ENCODE data around the gene HPX.
"Not testable (repeated sequence)": the region's sequence is repeated elsewhere in the genome, so short reads cannot be mapped to it uniquely, and the experiment has no call there.

HPX gene

GRCh38 chr11:6400431-6401345 is 40.1 kb downstream of the HPX start:
- Histone ChIP-seq H3K4me1 (ENCODE audit: insufficient read depth, low read length) (peaks cover 8% of the 10 kb centered on the region; the same call in 1 of the 2 replicates), H3K27ac (ENCODE audit: low read length) (no peak overlapping the region), H3K27me3 (ENCODE audit: insufficient read depth, low read length) (no peaks in the 10 kb centered on the region), H3K36me3 (ENCODE audit: insufficient read depth, low read depth, low read length) (0 out of 2 replicates have a peak, but pooled peaks cover 5% of the 10 kb centered on the region), H3K4me3 (ENCODE audit: low read length) (no peak overlapping the region), H3K9me3 (ENCODE audit: insufficient read depth, low read depth, low read length) (no peaks in the 10 kb centered on the region), H3K9ac (ENCODE audit: low read depth, low read length) (no peak overlapping the region)

- Histone ChIP-seq H3K36me3 (ENCODE audit: insufficient read depth, low read depth, low read length) (0 out of 2 replicates have a peak, but pooled peaks cover 5% of the 10 kb centered on the region), H3K27ac (ENCODE audit: low read length) (no peak overlapping the region), H3K4me1 (ENCODE audit: insufficient read depth, low read length) (no peaks in the 10 kb centered on the region), H3K4me3 (ENCODE audit: low read length) (no peak overlapping the region), H3K9me3 (ENCODE audit: insufficient read depth, low read depth, low read length) (no peaks in the 10 kb centered on the region), H3K27me3 (ENCODE audit: insufficient read depth, low read length) (no peaks in the 10 kb centered on the region), H3K9ac (ENCODE audit: low read depth, low read length) (no peak overlapping the region)
These were observed 43.2 kb downstream of the HPX start for GRCh38 chr11:6397636-6398035.

DNA sequence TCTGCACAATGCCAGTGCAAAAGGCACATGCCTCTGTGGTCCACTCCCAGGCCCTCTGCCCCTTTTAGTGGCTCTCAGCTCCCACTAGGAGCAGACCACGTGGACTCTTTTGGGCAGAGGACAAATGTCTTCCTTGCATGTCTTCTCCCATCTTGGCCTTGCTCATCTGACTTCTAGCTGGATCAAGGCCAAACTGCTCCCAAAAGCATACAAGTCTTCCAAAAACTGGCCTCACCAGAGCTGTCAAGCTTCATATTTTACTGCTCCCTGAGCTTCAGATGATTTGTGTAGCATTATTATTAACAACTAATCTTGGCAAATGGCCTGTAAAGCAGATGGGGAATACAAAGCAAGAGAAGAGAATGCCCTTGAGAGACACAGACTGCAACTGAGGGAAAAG is 43.6 kb downstream of the HPX start:
- Histone ChIP-seq H3K9me3 (ENCODE audit: insufficient read depth, low read depth, low read length) (no peaks in the 10 kb centered on the region), H3K27me3 (ENCODE audit: insufficient read depth, low read length) (no peaks in the 10 kb centered on the region), H3K4me1 (ENCODE audit: insufficient read depth, low read length) (no peaks in the 10 kb centered on the region), H3K9ac (ENCODE audit: low read depth, low read length) (no peak overlapping the region), H3K4me3 (ENCODE audit: low read length) (no peak overlapping the region), H3K36me3 (ENCODE audit: insufficient read depth, low read depth, low read length) (0 out of 2 replicates have a peak, but pooled peaks cover 5% of the 10 kb centered on the region), H3K27ac (ENCODE audit: low read length) (no peak overlapping the region)

- peaks cover 7% of the 10 kb centered on the region for H3K27me3 ChIP-seq (ENCODE audit: insufficient read depth, low read length)
- H3K36me3 ChIP-seq (ENCODE audit: insufficient read depth, low read depth, low read length): no peaks in the 10 kb centered on the region
- H3K9me3 ChIP-seq (ENCODE audit: insufficient read depth, low read depth, low read length): no peaks in the 10 kb centered on the region
- H3K4me3 ChIP-seq (ENCODE audit: low read length): no peak overlapping the region
- no peak overlapping the region for H3K9ac ChIP-seq (ENCODE audit: low read depth, low read length)
- no peak overlapping the region for H3K27ac ChIP-seq (ENCODE audit: low read length)
- H3K4me1 ChIP-seq (ENCODE audit: insufficient read depth, low read length): no peaks in the 10 kb centered on the region
These were observed 45.2 kb downstream of the HPX start for GRCh38 chr11:6395470-6396060.

DNA sequence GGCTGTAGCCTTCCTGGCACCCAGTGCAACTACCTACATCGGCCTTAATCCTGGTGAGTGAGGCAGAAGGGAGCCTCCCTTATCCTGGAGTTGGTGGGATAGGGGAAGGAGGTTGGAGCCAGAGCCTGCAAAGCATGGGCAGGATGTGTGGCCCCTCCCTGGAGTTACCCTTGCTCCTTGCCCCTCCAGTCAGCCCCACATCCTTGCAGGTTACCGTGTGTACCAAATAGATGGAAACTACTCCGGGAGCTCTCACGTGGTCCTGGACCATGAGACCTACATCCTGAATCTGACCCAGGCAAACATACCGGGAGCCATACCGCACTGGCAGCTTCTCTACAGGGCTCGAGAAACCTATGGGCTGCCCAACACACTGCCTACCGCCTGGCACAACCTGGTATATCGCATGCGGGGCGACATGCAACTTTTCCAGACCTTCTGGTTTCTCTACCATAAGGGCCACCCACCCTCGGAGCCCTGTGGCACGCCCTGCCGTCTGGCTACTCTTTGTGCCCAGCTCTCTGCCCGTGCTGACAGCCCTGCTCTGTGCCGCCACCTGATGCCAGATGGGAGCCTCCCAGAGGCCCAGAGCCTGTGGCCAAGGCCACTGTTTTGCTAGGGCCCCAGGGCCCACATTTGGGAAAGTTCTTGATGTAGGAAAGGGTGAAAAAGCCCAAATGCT is 46.7 kb downstream of the HPX start:
- Histone ChIP-seq H3K36me3 (ENCODE audit: insufficient read depth, low read depth, low read length) (no peaks in the 10 kb centered on the region), H3K9ac (ENCODE audit: low read depth, low read length) (no peak overlapping the region), H3K27ac (ENCODE audit: low read length) (no peak overlapping the region), H3K4me1 (ENCODE audit: insufficient read depth, low read length) (no peaks in the 10 kb centered on the region; the same call in 1 of the 2 replicates), H3K9me3 (ENCODE audit: insufficient read depth, low read depth, low read length) (no peaks in the 10 kb centered on the region), H3K4me3 (ENCODE audit: low read length) (no peak overlapping the region), H3K27me3 (ENCODE audit: insufficient read depth, low read length) (peaks cover 7% of the 10 kb centered on the region)

GRCh38 chr11:6392251-6392650 is 48.5 kb downstream of the HPX start:
- not testable (repeated sequence) for H3K9me3 ChIP-seq (ENCODE audit: insufficient read depth, low read depth, low read length); H3K4me3 ChIP-seq (ENCODE audit: low read length); H3K36me3 ChIP-seq (ENCODE audit: insufficient read depth, low read depth, low read length); H3K4me1 ChIP-seq (ENCODE audit: insufficient read depth, low read length); H3K27ac ChIP-seq (ENCODE audit: low read length); H3K27me3 ChIP-seq (ENCODE audit: insufficient read depth, low read length); H3K9ac ChIP-seq (ENCODE audit: low read depth, low read length)

GRCh38 chr11:6391537-6392134 is 49.2 kb downstream of the HPX start:
- Histone ChIP-seq H3K36me3 (ENCODE audit: insufficient read depth, low read depth, low read length) (no peaks in the 10 kb centered on the region), H3K27ac (ENCODE audit: low read length) (no peak overlapping the region), H3K4me1 (ENCODE audit: insufficient read depth, low read length) (no peaks in the 10 kb centered on the region; the same call in 1 of the 2 replicates), H3K4me3 (ENCODE audit: low read length) (no peak overlapping the region), H3K9ac (ENCODE audit: low read depth, low read length) (no peak overlapping the region), H3K27me3 (ENCODE audit: insufficient read depth, low read length) (peaks cover 7% of the 10 kb centered on the region), H3K9me3 (ENCODE audit: insufficient read depth, low read depth, low read length) (no peaks in the 10 kb centered on the region)

DNA sequence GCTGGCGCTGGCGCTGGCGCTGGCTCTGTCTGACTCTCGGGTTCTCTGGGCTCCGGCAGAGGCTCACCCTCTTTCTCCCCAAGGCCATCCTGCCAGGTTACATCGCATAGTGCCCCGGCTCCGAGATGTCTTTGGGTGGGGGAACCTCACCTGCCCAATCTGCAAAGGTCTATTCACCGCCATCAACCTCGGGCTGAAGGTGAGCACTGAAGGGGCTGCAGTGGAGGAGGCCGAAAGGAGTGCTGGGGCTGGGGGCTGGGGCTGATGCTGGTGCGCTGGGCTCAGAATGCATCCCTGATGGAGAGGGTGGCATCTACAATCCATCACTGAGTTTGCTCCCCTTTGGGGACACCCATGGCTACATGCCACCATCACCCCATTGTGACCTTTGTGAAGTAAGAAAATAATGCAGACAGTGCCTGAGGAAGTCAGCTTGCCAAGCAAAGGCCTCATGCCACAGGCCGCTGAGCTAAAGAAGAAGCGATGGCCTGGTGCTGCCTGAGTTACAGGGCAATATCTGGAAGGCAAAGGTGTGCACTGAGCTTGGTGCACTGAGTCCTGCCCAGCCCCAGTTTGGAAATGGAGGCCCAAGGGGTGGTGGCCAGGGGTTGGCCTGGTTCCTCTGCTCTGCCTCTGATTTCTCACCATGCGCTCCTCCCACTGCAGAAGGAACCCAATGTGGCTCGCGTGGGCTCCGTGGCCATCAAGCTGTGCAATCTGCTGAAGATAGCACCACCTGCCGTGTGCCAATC is 49.9 kb downstream of the HPX start:
- no peak overlapping the region for H3K27ac ChIP-seq (ENCODE audit: low read length)

DNA sequence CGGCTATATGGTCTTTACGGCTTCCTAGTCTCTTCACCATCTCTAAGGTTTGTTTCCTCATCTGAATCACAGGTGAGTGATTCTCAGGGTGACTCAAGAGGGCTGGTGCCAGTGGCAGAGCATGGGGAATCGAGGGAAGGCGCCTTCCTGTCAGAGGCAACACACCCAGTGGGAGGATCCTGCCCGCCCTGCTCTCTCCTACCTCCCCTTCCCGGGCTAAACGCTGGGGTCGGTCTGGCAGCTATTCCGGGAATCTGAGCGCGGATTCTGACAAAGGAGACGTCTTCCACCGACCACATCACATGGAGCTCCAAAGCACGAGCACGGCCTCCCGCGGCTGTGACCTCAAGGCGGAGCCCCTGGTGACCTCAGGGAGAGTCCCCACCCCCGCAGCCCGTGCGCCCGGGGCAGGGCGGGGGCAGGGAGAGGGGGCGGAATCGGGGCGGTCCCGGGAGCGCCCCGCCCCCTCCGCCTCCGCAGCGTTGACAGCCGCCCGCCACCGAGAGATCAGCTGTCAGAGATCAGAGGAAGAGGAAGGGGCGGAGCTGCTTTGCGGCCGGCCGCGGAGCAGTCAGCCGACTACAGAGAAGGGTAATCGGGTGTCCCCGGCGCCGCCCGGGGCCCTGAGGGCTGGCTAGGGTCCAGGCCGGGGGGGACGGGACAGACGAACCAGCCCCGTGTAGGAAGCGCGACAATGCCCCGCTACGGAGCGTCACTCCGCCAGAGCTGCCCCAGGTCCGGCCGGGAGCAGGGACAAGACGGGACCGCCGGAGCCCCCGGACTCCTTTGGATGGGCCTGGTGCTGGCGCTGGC is 50.7 kb downstream of the HPX start, which contains the start of gene SMPD1:
SMPD1 (plus strand) TSS at position 570 of the 813 bp plus-strand sequence; CDS start at position 695, 125 bp downstream.
- H3K9ac ChIP-seq (ENCODE audit: low read depth, low read length): peak within 1 kb of the TSS; percentile 71; the same call in 1 of the 2 replicates
- H3K36me3 ChIP-seq (ENCODE audit: insufficient read depth, low read depth, low read length): no peaks in the 10 kb centered on the region

More for the DNA sequence above, 49.9 kb downstream of the HPX start:
- H3K9ac ChIP-seq (ENCODE audit: low read depth, low read length): no peak overlapping the region
- H3K4me3 ChIP-seq (ENCODE audit: low read length): peak overlapping the region; percentile 86
- peaks cover under 1% of the 10 kb centered on the region; the same call in 1 of the 2 replicates for H3K4me1 ChIP-seq (ENCODE audit: insufficient read depth, low read length)
- H3K36me3 ChIP-seq (ENCODE audit: insufficient read depth, low read depth, low read length): no peaks in the 10 kb centered on the region
- peaks cover 7% of the 10 kb centered on the region for H3K27me3 ChIP-seq (ENCODE audit: insufficient read depth, low read length)
- H3K9me3 ChIP-seq (ENCODE audit: insufficient read depth, low read depth, low read length): no peaks in the 10 kb centered on the region

DNA sequence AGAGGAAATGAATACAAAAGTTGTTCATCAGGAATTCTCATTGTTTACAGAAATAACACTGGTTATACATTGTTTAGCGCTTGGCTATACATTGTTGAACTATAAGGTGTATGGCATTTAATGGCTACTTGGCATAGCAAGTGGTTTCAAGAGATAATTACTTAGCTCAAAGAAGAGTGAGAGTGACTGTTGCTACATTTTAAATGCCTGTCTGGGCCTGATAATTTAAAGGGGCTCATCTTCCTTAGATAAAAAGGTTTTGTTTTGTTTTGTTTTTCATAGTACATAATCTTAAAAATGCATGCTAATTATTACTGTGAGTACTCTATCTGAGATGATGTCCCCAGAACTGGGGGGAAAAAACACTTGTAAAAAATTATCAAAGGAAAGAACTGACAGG is 52.0 kb downstream of the HPX start:
- Histone ChIP-seq H3K9ac (ENCODE audit: low read depth, low read length) (no peak overlapping the region), H3K9me3 (ENCODE audit: insufficient read depth, low read depth, low read length) (no peaks in the 10 kb centered on the region), H3K36me3 (ENCODE audit: insufficient read depth, low read depth, low read length) (no peaks in the 10 kb centered on the region), H3K4me3 (ENCODE audit: low read length) (no peak overlapping the region), H3K4me1 (ENCODE audit: insufficient read depth, low read length) (peaks cover 7% of the 10 kb centered on the region; the same call in 1 of the 2 replicates), H3K27me3 (ENCODE audit: insufficient read depth, low read length) (peaks cover 7% of the 10 kb centered on the region), H3K27ac (ENCODE audit: low read length) (no peak overlapping the region)

More for the DNA sequence above, 50.7 kb downstream of the HPX start, which contains the start of gene SMPD1:
- peaks cover 7% of the 10 kb centered on the region for H3K27me3 ChIP-seq (ENCODE audit: insufficient read depth, low read length)
- H3K9me3 ChIP-seq (ENCODE audit: insufficient read depth, low read depth, low read length): no peaks in the 10 kb centered on the region
- no peak within 1 kb of the TSS for H3K27ac ChIP-seq (ENCODE audit: low read length)
- peak within 1 kb of the TSS; percentile 86 for H3K4me3 ChIP-seq (ENCODE audit: low read length)
- peaks cover 7% of the 10 kb centered on the region; the same call in 1 of the 2 replicates for H3K4me1 ChIP-seq (ENCODE audit: insufficient read depth, low read length)
